ENCODE measurements around the gene FAM174C.

Gene FAM174C

DNA sequence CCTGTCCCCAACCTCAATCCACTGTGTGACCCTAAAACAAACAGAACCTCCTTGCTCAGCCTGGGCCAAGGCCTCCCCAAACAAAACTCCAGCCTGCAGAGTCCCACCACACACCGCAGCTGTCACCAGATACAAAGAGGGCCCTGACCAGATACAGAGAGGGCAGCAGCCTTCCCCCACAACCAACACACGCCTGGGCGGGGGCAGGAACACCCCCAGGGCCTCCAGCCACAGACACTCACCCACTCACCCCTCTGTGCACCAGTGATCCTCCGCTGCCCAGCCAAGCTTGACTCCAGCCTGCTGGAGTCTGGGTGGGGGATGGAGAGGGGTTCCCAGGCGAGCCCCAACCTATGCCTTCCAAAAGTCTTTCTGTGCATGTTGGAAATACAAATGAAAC is 12.1 kb upstream of the FAM174C start:
- no peak for DNase-seq

DNA sequence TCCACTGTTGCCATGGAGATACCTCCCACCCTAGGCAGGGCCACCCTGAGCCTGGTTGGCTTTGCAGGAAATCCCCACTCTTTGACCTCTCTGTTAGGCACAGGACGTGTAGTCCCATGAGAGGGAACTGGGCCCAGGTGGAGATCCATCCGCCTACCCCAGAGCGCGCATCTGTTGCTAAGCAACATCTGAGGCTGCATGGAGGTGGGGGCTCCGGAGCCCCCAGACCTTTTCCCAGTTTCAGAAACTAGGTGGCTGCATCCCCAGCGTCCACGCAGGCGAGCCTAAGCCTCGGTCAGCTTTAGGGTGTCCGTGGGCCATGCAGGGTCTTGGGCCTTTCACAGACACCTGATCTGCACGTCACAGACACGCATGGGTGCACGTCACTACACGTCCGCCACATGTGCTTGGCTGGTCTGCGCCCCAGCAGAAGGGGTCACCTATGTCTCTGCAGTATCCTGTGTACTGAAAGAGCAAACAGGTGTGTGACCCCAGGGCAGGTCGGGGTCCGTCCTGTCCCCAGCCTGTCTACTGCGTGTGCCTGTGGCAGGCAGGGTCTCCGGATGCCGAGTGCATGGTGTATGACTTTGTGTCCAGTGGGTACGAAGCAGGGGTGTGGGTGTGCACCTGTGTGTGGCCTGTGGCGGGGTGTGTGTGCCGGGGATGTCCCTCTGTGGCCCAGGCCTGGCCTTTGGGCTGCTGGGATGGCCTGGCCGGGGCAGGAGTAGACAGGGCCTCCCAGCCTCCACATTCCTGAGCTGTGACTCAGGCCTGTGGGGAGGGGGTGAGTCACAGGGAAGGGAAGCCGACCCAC is 10.3 kb upstream of the FAM174C start:
- no peak for DNase-seq

DNA sequence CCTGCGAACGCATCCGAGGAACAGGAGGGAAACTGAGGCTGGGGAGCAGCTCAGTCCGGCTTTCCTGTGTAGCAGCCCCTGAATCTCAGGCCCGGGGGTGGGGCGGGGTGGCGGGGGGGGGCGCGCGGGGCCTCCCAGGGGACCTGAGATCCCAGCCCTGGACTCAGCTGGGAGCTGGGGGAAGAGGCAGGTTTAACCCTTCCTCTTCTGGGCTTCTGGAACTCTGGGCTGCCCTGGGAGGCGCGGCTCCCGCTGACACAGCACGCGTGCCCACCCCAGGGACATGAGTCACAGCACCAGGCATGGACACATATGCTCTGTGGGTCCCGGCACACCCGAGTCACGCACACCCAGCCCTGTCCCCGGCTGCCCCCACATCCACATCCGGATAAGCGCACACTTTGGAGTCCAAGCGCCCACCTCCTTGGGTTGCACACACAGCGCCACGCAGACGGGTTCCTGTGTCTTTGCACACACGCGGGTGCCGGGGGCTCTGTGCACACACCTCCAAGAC is 9.7 kb upstream of the FAM174C start:
- no peak for DNase-seq

DNA sequence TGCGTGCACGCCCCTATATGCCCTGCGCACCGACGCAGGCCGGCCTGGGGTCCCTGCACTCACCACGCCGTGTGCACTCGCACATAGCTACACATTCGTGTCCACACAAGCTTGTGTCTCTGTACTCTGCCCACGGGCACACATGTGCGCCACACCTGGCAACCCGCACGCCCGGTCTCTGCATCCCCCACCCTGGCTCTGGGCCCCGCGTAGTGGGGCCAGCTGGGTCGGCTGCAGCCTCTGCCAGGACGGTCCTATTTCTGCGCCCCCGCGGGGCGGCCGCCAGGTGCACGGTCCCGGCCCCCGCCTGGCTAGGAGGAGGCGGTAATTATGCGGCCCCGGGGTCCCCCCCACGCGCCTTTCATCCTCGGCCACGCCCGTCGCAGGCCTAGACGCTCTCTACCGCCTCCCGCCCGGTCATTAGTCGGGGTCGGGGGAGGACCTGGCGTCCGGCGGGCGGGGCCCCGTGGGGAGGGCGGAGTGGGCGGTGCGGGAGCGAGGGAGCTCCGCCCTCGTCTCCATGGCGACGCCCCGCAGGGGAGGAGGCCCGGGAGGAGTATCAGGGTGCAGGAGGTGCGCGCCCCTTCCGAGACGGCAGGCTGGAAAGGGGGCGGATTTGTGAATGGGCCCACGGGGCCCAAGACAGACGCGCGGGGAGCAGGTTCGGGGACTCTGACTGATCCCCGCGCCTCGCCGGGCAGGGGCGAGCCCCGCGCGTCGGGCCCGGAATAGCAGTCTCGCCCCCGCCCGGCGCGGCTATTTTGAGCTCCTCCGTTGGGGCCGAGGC is 9.0 kb upstream of the FAM174C start:
- no peak for DNase-seq

DNA sequence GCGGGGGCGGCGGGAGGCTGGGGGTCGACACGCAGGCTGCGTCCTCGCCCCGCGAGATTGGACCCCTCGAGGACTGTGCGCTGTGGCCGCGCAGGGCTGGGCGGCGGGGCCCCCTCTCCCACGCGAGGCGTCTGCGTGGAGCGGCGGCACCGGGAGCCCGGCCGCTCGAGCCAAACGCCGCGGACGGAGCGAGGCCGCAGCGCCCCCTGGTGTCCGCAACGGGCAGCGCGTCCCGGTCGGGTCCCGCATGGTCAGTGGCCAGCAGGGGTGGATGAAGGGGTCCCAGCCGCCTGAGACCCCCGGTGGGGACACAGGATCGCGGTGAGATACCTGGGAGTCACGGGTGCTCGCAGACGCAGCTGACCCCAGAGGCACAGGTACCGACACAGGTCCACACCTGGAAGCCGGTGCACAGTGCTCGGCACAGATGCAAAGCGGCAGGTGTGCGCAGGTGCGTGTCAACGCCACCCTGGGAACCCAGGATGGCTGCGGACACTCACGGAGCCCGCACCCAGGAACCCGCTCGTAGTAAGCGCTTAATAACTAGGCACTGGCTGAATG is 8.3 kb upstream of the FAM174C start:
- no peak for DNase-seq

DNA sequence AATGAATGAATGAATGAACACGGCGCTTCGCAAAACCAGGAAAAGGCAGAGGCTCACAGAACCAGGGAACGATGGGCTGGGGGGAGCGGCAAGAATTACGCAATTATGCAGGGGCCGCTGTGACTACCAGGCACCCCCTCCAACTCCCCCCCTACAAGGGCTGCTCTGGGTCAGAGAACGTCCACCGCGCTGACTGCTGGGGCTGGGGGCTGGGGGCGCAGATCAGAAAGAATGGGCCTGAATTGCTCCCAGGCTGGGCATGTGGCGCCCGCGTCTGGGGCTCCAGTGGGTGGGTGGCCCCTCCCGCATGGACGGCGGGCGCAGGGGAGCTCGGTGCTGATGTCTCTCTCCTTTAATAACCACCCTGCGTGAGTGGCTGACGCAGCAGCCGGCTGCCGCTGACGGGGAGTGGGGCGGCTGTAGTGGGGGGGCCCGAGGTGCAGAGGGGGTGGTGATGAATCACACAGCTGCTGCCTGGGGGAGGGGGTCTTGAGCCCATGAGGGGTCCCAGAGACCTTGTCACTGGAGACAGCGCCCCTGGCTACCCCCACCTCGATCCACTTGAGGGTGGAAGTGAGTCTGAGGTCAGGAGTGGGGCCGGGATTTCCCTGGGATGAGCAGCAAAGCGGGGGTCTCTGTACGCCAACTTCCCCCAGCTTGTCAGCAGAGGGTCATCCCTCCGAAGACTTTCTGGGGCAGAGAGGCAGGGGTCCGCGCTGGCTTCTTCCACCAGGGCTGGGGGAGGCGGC is 7.7 kb upstream of the FAM174C start:
- no peak for DNase-seq

DNA sequence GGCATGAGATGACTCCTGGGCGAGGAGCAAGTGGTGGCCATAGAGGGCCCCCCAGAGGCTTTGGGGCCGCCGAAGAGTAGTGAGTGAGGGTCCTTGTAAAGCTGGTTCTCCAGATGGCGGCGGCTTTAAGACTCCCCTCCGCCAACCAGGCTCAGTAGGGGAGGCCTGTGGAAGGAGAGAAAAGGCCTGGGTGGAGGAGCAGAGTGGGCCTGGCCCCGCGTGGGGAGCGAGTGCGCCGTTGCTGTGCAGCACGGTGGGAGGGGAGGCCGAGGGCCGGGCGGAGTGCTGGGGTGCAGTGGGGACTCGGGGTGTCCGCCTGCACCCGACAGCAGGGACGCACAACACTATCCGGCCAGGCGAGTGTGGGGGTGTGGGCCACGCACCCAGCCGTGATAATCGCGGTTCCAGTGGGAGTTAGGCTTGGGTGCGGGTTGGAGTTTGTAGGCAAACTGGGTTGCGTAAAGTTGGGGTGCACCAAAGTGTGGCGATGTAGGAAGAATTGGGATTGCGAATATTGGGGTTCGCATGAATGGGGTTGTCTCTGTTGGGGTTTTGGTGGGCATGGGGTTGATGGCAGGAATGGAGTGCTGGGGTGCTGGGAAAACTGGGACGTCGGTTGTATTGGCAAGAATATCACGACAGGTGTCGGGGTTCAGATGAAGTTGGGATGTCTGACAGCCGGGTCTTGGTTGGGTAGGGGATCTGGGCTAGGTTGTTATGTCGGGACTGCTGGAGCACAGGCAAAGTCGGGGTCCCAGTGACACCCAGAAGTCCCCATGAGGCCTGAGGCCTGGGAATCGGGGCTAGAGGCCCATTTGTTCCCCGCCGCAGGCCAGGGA is 6.9 kb upstream of the FAM174C start:
- no peak for DNase-seq

DNA sequence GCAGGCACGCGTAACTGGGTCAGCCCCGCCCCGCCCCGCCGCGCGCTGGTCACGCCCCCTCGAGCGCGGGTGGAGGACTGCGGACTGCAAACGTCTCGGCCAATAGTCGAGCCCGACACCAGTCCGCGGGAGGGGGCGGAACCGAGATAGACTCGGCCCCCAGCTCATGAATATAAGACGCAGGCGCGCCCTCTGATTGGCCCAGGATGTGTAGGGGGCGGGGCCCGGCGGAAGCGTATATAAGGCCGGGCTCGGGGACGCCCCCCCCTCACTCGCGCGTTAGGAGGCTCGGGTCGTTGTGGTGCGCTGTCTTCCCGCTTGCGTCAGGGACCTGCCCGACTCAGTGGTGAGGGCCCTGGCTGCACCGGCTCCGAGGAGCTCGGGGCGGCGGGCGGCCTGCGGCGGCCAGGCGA is 6.3 kb upstream of the FAM174C start, which contains the start of gene CIRBP:
Gene CIRBP, plus strand, starts transcription at position 268 of the 413 bp plus-strand sequence. CDS start 1,602 bp downstream, outside the sequence.
- DNase-seq: peak; percentile 86

DNA sequence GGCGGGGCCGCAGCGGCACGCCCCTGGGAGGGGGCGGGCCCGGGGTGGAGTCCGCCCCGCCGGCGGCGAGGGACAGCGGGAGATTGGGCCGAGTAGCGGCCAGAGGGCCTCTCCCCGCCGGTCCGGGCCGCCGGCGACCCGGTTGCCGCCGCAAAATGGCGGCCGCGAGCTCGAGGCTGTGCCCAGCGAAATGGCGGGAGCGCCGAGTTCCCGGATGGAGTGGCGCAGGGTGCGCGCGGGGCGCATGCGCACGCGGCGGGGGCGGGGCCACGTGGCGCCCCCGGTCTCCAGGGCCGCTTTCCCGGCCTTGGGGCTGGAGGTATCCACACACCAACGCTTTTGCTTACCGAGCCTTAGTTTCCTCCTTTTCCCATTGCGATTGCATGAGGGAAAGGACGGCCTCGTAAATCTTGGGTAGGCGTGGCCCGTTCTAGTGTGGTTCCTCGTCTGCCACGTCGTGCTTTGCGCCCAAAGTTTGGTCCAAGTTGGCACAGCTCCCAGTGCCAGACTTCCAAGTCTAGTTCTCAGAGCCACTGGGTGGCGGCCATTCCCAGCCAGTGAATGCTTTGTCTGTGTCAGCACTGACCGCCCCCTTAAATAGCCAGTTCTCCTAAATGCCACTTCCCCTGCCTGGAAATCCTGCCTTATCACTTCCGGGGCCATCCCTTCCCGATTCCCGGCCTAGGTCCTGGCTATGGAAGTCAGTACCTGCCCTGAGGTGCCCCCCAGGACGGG is 5.7 kb upstream of the FAM174C start:
- peak; percentile 46 for DNase-seq

DNA sequence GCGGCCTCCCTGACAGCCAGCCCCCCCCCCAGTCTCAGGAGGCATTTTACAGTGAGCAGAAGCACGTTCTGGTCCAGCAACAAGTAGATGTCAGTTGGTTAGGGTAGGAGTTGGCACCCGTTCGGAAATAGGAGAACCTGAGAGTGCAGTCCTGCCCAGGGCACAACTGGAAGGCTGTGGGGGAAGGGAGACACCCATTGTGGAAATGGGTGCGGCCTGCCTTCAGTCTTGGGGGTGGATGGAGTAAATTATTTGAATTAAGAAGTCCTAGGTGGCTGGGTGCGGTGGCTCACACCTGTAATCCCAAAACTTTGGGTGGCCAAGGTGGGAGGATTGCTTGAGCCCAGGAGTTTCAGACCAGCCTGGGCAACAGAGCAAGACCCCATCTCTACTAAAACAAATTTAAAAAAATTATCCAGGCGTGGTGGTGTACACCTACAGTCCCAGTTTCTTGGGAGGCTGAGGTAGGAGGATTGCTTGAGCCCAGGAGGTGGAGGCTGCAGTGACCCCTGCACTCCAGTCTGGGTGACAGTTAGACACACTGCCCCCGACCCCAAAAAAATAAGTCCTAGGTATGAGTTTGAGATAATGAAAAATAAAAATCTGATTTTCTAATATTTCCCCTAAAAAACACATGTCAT is 5.0 kb upstream of the FAM174C start:
- no peak for DNase-seq

DNA sequence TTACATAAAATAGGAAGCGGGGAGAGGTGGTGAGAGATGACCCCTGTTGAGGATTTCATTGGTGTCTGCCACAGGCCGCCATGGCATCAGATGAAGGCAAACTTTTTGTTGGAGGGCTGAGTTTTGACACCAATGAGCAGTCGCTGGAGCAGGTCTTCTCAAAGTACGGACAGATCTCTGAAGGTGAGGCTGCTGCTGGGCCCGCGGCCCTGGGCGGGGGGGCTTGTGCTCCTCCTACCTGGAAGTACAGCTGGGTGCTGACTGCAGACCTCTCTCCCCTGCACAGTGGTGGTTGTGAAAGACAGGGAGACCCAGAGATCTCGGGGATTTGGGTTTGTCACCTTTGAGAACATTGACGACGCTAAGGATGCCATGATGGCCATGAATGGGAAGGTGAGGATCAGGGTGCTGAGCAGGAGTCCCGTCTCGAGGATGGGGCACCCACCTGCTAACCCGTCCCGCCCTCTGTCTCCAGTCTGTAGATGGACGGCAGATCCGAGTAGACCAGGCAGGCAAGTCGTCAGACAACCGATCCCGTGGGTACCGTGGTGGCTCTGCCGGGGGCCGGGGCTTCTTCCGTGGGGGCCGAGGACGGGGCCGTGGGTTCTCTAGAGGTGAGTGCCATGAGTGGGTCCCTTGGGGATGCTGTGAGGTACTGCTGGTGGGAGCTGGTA is 4.3 kb upstream of the FAM174C start:
- no peak for DNase-seq

DNA sequence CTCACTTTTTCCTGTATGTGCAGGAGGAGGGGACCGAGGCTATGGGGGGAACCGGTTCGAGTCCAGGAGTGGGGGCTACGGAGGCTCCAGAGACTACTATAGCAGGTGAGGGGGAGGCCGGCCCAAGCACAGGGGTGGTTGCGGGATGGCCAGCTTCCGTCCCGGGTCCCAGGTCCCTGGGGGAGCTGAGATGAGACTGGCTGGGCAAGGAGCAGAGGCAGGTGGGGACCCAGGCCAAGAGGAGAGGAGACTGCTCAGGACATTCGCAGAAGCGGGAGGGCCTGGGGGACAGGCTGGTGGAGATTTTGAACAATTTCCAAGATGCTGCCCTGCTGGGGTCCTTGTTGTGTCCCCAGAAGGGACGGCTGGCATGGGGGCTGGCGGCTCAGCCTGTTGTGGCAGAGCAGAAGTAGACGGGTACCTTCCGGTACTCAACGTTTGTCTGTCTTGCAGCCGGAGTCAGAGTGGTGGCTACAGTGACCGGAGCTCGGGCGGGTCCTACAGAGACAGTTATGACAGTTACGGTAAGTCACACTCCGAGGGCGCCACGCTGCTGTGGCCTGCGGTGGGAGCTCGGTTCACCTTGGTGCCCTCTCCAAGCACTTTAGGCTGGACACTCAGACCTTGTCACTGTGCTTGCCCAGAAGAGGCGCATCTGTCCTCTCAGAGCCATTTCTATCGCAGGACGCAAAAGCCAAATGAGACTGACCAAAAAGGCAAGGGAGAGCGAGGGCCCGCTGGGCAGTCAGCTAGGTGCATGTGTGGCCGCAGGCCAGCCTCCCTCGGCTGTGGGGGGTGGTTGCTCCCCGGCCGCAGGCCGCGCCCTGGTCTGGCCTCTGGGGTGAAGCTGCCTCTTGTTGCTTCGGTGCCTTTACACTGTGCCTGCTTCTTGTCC is 3.6 kb upstream of the FAM174C start:
- no peak for DNase-seq

DNA sequence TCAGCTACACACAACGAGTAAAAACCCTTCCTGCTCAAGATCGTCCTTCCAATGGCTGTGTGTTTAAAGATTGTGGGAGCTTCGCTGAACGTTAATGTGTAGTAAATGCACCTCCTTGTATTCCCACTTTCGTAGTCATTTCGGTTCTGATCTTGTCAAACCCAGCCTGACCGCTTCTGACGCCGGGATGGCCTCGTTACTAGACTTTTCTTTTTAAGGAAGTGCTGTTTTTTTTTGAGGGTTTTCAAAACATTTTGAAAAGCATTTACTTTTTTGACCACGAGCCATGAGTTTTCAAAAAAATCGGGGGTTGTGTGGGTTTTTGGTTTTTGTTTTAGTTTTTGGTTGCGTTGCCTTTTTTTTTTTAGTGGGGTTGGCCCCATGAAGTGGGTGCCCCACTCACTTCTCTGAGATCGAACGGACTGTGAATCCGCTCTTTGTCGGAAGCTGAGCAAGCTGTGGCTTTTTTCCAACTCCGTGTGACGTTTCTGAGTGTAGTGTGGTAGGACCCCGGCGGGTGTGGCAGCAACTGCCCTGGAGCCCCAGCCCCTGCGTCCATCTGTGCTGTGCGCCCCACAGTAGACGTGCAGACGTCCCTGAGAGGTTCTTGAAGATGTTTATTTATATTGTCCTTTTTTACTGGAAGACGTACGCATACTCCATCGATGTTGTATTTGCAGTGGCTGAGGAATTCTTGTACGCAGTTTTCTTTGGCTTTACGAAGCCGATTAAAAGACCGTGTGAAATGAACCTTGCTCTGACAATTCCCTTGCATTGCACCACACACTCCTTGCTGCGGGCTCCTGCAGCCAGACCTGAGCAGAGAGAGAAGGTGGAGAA is 2.7 kb upstream of the FAM174C start:
- no peak for DNase-seq

DNA sequence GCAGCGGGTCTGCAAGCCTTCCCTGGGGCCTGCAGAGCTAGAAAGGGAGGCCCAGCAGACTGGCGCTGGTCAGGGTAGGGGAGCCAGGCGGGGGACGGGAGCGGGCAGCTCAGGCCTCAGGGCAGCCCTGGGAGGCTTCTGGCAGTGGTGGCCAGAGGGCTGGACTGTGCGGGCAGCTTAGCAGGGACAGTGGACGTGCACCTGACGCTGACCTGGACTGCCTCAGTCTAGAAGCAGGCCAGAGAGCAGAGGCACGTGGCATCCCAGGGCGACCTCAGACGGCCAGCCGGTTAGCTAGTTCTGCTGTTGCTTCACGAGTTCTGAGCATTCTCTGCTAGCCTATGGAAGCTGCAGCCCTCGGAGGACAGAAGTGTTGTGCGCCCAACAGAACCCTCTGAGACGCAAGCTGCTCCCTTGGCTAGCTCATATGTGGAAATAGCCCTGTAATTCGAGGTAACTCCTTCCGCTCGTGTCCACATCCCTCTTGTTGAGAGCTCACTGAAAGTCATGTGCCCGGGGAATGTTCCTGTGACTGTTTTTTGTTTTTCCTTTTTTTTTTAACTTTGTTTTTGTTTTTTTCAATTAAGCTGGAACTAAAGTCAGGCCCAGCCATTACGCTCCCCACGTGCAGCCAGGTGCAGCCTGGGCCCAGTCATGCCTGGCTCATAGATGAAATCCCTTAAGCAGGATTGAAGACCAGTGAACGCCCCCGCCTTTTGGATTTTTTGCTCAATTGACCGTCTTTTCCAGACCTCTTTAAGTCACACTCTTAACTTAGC is 1.9 kb upstream of the FAM174C start:
- no peak for DNase-seq

DNA sequence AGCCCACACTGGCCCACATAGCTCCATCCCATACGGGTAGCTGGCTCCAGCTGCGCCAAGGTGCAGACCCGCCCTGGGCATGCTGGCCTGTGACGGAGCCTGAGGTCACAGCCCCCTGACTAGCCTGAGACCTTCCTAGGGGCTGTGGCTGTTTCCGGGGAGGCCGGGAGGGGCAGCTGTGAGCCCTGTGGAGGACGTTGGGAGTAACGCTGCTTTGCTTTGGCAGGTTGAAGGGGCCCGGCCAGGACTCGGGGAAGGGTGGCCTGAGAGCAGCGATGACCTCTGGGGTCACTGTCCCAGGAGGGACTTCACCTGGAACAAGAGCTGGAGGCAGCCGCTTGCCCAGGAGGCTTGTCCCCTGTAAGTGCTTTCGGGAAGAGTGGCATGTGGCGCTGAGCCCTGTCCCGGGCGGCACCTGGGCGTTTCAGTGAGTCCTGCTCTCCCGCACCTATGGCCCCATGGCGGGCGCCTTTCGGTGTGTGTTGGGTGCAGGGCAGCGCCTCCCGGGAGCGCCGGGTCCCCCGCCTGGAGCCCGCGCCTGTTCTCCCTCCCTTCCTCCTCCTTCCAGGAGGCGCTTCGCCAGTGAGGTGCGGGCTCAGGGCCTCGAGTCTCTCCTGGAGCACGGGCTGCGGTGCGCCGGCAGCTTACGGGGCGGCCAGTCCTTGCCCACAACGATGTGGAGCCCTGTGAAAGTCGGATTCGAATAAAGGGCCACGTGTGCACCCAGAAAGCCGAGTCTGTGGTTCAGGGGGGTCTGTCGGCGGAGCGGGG is 1.1 kb upstream of the FAM174C start:
- no peak for DNase-seq

DNA sequence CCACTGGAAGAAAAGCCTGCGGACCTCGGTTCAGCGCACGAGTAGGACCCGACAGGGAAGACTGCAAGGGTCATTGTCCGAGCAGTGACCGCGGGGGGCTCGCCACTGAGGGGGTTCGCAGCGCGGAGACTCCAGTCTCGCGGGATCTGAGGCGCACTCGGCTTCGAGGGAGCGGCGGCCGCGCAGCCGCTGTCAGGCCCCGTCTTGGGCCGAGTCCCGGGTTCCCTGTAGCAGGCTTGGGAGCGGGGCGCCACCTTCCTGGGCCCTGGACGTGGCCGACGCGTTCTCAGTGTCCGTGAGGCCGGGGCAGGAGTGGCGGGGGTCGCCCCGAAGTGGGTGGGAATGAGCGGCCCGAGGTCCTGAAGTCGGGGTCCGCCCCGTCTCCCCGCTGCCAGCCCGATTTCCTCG is 474 bp upstream of the FAM174C start:
- no peak for DNase-seq

Measured in NCI-H526 treated with DMSO at 0.1 percent for 48 hours (cell line).